SK-N-SH treated with all-trans-retinoic acid at 6 μM for 48 hours (cell line): Measurements from ENCODE around the gene LAMA3.

ENCODE experiments used
- ATAC-seq: fragments of 200-7000 bp; cut with Tn5 transposase; 3 replicates; pipeline ENCODE4 v1.9.1; 2020; ENCODE audit warnings: mild to moderate bottlenecking, moderate library complexity
- BACH2 ChIP-seq: fragments of 250-450 bp; sonication (Bioruptor Pico); IDR thresholded peaks from 2 replicates; pipeline ENCODE4 v1.9.0; 2021; ENCODE audit warnings: mild to moderate bottlenecking, borderline replicate concordance
- CSDC2 ChIP-seq: fragments of 250-450 bp; sonication (Bioruptor Pico); IDR thresholded peaks from 2 replicates; pipeline ENCODE4 v1.5.0; 2020; ENCODE audit warnings: mild to moderate bottlenecking, moderate library complexity
- ESRRG ChIP-seq: fragments of 250-450 bp; sonication (Bioruptor Pico); IDR thresholded peaks from 2 replicates; pipeline ENCODE4 v1.6.1; 2021; ENCODE audit warnings: mild to moderate bottlenecking
- GLIS3 ChIP-seq: fragments of 250-450 bp; sonication (Bioruptor Pico); IDR thresholded peaks from 2 replicates; pipeline ENCODE4 v1.5.0; 2020; ENCODE audit warnings: mild to moderate bottlenecking, moderate library complexity
- OSR1 ChIP-seq: fragments of 250-450 bp; sonication (Bioruptor Pico); IDR thresholded peaks from 2 replicates; pipeline ENCODE4 v1.8.0; 2022; ENCODE audit warnings: moderate library complexity, mild to moderate bottlenecking, inconsistent platforms
- PPARA ChIP-seq: fragments of 250-450 bp; sonication (Bioruptor Pico); IDR thresholded peaks from 2 replicates; pipeline ENCODE4 v1.5.0; 2020; ENCODE audit warnings: mild to moderate bottlenecking, borderline replicate concordance
- RARB ChIP-seq: fragments of 250-450 bp; sonication (Bioruptor Pico); IDR thresholded peaks from 2 replicates; pipeline ENCODE4 v1.8.0; 2021; ENCODE audit warnings: mild to moderate bottlenecking, moderate library complexity
- SNAI2 ChIP-seq: fragments of 250-450 bp; sonication (Bioruptor Pico); IDR thresholded peaks from 2 replicates; pipeline ENCODE4 v1.5.0; 2020; ENCODE audit warnings: mild to moderate bottlenecking, moderate library complexity
- TCF4 ChIP-seq: fragments of 250-450 bp; sonication (Bioruptor Pico); IDR thresholded peaks from 2 replicates; pipeline ENCODE4 v1.8.0; 2021; ENCODE audit warnings: mild to moderate bottlenecking, moderate library complexity, borderline replicate concordance
- TSHZ2 ChIP-seq: fragments of 250-450 bp; sonication (Bioruptor Pico); IDR thresholded peaks from 2 replicates; pipeline ENCODE4 v1.5.0; 2020; ENCODE audit warnings: mild to moderate bottlenecking, moderate library complexity
- ZC3H10 ChIP-seq: fragments of 250-450 bp; sonication (Bioruptor Pico); IDR thresholded peaks from 2 replicates; pipeline ENCODE4 v1.5.1; 2021; ENCODE audit warnings: mild to moderate bottlenecking, moderate library complexity
- ZFP3 ChIP-seq: fragments of 250-450 bp; sonication (Bioruptor Pico); IDR thresholded peaks from 2 replicates; pipeline ENCODE4 v1.5.0; 2020; ENCODE audit warnings: mild to moderate bottlenecking, moderate library complexity
- ZNF565 ChIP-seq: fragments of 450-650 bp; formaldehyde crosslinking; conservative IDR thresholded peaks from 2 replicates; pipeline ENCODE4 v1.5.0; 2020; ENCODE audit warnings: low read depth, mild to moderate bottlenecking, moderate library complexity
- ZNF8 ChIP-seq: fragments of 450-650 bp; formaldehyde crosslinking; IDR thresholded peaks from 2 replicates; pipeline ENCODE4 v1.5.0; 2020; ENCODE audit warnings: mild to moderate bottlenecking, moderate library complexity
- TF ChIP-seq, protein P1 (sequence below): fragments of 250-450 bp; sonication (Bioruptor Pico); IDR thresholded peaks from 2 replicates; pipeline ENCODE4 v1.8.0; 2021; ENCODE audit warnings: low read depth, mild to moderate bottlenecking, moderate library complexity, borderline replicate concordance
- TF ChIP-seq, protein P2 (sequence below): fragments of 250-450 bp; sonication (Bioruptor Pico); IDR thresholded peaks from 2 replicates; pipeline ENCODE4 v1.5.1; 2021; ENCODE audit warnings: mild to moderate bottlenecking, moderate library complexity
- TF ChIP-seq, protein P3 (sequence below): fragments of 250-450 bp; sonication (Bioruptor Pico); IDR thresholded peaks from 2 replicates; pipeline ENCODE4 v1.8.0; 2020; ENCODE audit warnings: mild to moderate bottlenecking, moderate library complexity, borderline replicate concordance

LAMA3 gene

GRCh38 chr18:23703987-23704384 is 14.7 kb downstream of the LAMA3 start:
- no peak for TF ChIP-seq RARB (CRISPR knock-in tag)
- ATAC-seq: no peak

DNA sequence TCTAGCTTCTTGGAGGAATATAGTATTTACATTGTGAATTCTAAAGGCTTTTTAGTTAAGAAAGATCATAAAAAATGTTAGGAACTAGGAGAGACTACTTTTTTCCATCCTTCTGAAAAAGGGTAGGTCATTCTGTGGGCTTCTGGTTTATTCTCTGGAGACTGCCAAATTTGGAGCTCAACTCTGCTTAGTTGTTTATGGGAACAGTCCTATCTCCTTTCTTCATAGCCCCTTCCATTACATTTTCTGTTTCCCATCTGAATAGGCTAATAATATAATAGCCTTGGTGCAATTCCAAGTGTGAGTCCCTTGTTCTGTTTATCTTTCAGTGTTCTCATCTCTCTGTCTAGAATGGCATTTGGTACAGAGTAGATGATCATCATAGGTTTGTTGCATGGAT is 15.6 kb downstream of the LAMA3 start:
- TF ChIP-seq PPARA (no peak), TSHZ2 (no peak), ZC3H10 (CRISPR knock-in tag) (no peak), CSDC2 (CRISPR knock-in tag) (no peak), RARB (CRISPR knock-in tag) (no peak), ESRRG (CRISPR knock-in tag) (no peak), BACH2 (CRISPR knock-in tag) (no peak), ZNF8 (no peak), ZFP3 (no peak), ZNF565 (CRISPR knock-in tag) (no peak), SNAI2 (no peak)
- TF ChIP-seq, all 23 proteins: peak for 0

DNA sequence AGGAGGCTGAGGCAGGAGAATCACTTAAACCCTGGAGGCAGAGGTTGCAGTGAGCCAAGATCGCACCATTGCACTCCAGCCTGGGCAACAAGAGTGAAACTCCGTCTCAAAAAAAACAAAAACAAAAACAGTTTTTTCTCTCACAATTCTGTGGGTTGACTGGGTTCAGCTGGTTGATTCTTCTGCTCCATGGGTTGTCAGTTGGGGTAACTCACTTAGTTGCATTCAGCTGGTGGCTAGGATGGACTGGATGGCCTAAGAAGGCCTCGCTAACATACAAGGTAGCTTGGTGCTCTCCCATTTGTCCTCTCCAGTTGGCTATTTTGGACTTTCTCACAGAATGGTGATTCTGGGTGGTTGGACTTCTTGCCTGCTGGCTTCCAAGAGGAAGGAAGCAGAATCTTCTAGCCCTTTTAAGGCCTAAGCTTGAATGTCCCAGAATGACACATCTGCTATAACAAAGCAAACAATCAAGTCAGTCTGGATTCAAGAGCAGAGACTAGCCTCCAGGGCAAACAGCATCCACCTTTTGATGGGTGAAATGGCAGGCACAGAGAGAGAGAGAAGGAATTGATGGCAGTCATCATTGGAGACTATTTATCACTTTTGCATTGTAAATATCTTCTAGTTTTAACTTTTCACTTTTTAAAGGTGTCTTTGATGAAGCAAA is 17.9 kb downstream of the LAMA3 start:
- no peak for TF ChIP-seq TCF4 (CRISPR knock-in tag)
- TF ChIP-seq RARB (CRISPR knock-in tag): no peak
- TF ChIP-seq, protein P1, sequence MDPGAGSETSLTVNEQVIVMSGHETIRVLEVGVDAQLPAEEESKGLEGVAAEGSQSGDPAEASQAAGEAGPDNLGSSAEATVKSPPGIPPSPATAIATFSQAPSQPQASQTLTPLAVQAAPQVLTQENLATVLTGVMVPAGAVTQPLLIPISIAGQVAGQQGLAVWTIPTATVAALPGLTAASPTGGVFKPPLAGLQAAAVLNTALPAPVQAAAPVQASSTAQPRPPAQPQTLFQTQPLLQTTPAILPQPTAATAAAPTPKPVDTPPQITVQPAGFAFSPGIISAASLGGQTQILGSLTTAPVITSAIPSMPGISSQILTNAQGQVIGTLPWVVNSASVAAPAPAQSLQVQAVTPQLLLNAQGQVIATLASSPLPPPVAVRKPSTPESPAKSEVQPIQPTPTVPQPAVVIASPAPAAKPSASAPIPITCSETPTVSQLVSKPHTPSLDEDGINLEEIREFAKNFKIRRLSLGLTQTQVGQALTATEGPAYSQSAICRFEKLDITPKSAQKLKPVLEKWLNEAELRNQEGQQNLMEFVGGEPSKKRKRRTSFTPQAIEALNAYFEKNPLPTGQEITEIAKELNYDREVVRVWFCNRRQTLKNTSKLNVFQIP (CRISPR knock-in tag): no peak
- TF ChIP-seq, all 23 proteins: peak for 0
- no peak for ATAC-seq

More for the DNA sequence above, 15.6 kb downstream of the LAMA3 start:
- ATAC-seq: no peak

DNA sequence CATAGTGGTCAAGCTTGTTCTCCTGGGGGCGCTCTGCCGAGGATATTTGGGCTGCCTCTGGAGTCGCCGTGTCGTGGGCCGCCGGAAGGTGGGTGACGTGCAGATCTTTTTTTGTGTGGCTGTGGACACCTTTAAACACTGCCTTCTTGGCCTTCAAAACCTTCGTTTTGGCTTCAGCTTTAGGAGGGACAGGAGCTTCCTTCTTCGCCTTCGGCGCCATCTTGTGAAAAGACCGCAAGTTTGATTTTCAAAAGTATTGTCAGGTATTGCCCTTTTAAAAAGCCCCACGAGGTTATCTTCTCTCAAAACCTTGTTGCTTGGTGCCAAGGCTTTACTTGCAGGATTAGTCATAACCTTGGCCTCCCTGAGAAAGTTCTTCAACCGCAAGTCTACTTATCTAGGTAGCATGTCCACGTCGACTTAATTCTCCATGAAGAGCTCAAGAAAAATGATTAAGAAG is 20.8 kb downstream of the LAMA3 start:
- ATAC-seq: no peak
- TF ChIP-seq, protein P1 (CRISPR knock-in tag): no peak
- TF ChIP-seq, protein P2, sequence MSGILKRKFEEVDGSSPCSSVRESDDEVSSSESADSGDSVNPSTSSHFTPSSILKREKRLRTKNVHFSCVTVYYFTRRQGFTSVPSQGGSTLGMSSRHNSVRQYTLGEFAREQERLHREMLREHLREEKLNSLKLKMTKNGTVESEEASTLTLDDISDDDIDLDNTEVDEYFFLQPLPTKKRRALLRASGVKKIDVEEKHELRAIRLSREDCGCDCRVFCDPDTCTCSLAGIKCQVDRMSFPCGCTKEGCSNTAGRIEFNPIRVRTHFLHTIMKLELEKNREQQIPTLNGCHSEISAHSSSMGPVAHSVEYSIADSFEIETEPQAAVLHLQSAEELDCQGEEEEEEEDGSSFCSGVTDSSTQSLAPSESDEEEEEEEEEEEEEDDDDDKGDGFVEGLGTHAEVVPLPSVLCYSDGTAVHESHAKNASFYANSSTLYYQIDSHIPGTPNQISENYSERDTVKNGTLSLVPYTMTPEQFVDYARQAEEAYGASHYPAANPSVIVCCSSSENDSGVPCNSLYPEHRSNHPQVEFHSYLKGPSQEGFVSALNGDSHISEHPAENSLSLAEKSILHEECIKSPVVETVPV: no peak
- TF ChIP-seq GLIS3 (CRISPR knock-in tag): no peak
- TF ChIP-seq, protein P3, sequence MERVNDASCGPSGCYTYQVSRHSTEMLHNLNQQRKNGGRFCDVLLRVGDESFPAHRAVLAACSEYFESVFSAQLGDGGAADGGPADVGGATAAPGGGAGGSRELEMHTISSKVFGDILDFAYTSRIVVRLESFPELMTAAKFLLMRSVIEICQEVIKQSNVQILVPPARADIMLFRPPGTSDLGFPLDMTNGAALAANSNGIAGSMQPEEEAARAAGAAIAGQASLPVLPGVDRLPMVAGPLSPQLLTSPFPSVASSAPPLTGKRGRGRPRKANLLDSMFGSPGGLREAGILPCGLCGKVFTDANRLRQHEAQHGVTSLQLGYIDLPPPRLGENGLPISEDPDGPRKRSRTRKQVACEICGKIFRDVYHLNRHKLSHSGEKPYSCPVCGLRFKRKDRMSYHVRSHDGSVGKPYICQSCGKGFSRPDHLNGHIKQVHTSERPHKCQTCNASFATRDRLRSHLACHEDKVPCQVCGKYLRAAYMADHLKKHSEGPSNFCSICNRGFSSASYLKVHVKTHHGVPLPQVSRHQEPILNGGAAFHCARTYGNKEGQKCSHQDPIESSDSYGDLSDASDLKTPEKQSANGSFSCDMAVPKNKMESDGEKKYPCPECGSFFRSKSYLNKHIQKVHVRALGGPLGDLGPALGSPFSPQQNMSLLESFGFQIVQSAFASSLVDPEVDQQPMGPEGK (CRISPR knock-in tag): no peak
- TF ChIP-seq OSR1 (CRISPR knock-in tag): no peak
- no peak for TF ChIP-seq SNAI2
- TF ChIP-seq BACH2 (CRISPR knock-in tag): no peak
